H1 (cell line): Measurements from ENCODE around the gene CCDC91.

Source experiments
- CREB1 ChIP-seq: IDR thresholded peaks from 2 replicates; pipeline ENCODE4 v1.6.1; 2012; ENCODE audit warnings: inconsistent platforms
- EGR1 ChIP-seq: IDR thresholded peaks from 2 replicates; pipeline ENCODE4 v1.6.1; 2011; ENCODE audit warnings: low read depth, low read length, borderline replicate concordance
- EP300 ChIP-seq, 2 experiments: IDR thresholded peaks; 1 replicate in 1 of 2; 2 replicates in 1 of 2; pipeline ENCODE4 v1.6.1; 2011 to 2012; ENCODE audit warnings: low read depth in 2 of 2, low read length in 2 of 2, mild to moderate bottlenecking in 2 of 2, borderline replicate concordance in 1 of 2, inconsistent platforms in 1 of 2, moderate library complexity in 1 of 2
- EZH2 ChIP-seq: fragments of 200-600 bp; sonication (generic); IDR thresholded peaks from 2 replicates; pipeline ENCODE4 v1.7.1; 2012; ENCODE audit warnings: low read depth, mild to moderate bottlenecking, moderate library complexity, low read length, inconsistent platforms; ENCODE audit not compliant: severe bottlenecking
- GABPA ChIP-seq: IDR thresholded peaks from 2 replicates; pipeline ENCODE4 v1.6.1; 2011; ENCODE audit warnings: mild to moderate bottlenecking, low read length, moderate library complexity, borderline replicate concordance; ENCODE audit not compliant: insufficient read depth
- HDAC6 ChIP-seq: IDR thresholded peaks from one replicate; pipeline ENCODE4 v1.7.1; 2012; ENCODE audit warnings: low read depth, mild to moderate bottlenecking, inconsistent platforms, low read length, moderate library complexity
- JUN ChIP-seq: IDR thresholded peaks from 2 replicates; pipeline ENCODE4 v1.6.1; 2011; ENCODE audit warnings: low read depth, mild to moderate bottlenecking, improper control_type of control experiment, low read length
- POLR2A ChIP-seq, 2 experiments: IDR thresholded peaks; 1 replicate in 1 of 2; 2 replicates in 1 of 2; pipeline ENCODE4 v1.6.1; 2011; ENCODE audit warnings: low read depth in 2 of 2, low read length in 2 of 2, mild to moderate bottlenecking in 2 of 2; ENCODE audit errors: control extremely low read depth in 1 of 2
- RAD21 ChIP-seq, 2 experiments: IDR thresholded peaks in 1 of 2; conservative IDR thresholded peaks in 1 of 2; 2 replicates each; pipeline ENCODE4 v1.6.1; 2011; ENCODE audit warnings: low read depth in 2 of 2, low read length in 2 of 2, improper control_type of control experiment in 1 of 2, inconsistent platforms in 1 of 2, mild to moderate bottlenecking in 1 of 2, moderate library complexity in 1 of 2
- TF ChIP-seq, protein P1 (sequence below), 3 experiments: IDR thresholded peaks; 1 replicate in 2 of 3; 2 replicates in 1 of 3; pipeline versions ENCODE4 v1.5.1 to v1.6.1; 2011; ENCODE audit warnings: low read length in 3 of 3, mild to moderate bottlenecking in 3 of 3, inconsistent platforms in 2 of 3, low read depth in 1 of 3, moderate library complexity in 1 of 3; ENCODE audit not compliant: insufficient read depth in 1 of 3; ENCODE audit errors: control extremely low read depth in 1 of 3
- TF ChIP-seq, protein P2 (sequence below): IDR thresholded peaks from 2 replicates; pipeline ENCODE4 v1.6.1; 2012; ENCODE audit warnings: inconsistent platforms

DNA sequence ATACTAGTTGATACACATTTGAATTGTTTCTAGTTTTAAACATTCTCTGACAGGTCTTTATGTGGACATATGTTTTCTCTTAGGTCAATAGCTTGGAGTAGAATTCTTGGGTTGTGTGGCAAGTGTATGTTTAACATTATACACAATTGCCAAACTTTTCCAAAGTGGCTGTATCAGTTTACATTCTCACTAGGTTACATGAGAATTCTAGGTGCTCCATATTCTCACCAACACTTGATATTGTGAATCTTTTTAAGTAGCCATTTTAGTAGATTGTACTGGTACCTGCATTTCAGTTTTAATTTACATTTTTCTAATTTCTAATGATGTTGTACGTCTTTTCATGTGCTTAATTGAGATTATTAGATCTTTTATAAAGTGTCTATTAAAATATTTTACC lies 28.6 kb downstream of the CCDC91 start:
- TF ChIP-seq, protein P1, sequence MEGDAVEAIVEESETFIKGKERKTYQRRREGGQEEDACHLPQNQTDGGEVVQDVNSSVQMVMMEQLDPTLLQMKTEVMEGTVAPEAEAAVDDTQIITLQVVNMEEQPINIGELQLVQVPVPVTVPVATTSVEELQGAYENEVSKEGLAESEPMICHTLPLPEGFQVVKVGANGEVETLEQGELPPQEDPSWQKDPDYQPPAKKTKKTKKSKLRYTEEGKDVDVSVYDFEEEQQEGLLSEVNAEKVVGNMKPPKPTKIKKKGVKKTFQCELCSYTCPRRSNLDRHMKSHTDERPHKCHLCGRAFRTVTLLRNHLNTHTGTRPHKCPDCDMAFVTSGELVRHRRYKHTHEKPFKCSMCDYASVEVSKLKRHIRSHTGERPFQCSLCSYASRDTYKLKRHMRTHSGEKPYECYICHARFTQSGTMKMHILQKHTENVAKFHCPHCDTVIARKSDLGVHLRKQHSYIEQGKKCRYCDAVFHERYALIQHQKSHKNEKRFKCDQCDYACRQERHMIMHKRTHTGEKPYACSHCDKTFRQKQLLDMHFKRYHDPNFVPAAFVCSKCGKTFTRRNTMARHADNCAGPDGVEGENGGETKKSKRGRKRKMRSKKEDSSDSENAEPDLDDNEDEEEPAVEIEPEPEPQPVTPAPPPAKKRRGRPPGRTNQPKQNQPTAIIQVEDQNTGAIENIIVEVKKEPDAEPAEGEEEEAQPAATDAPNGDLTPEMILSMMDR (IDR thresholded peaks at IDR 0.05; ENCODE audit: control extremely low read depth in 1 of 3, insufficient read depth in 1 of 3, low read depth in 1 of 3, low read length in 3 of 3): no peak
- TF ChIP-seq EGR1 (no peak), CREB1 (no peak), RAD21 (IDR thresholded peaks at IDR 0.05 in 1 of 2, conservative IDR thresholded peaks at IDR 0.05 in 1 of 2; ENCODE audit: low read depth in 2 of 2, low read length in 2 of 2) (no peak), GABPA (no peak), EZH2 (no peak), HDAC6 (no peak), EP300 (IDR thresholded peaks at IDR 0.05; ENCODE audit: borderline replicate concordance in 1 of 2, low read depth in 2 of 2, low read length in 2 of 2) (no peak), JUN (no peak), POLR2A (IDR thresholded peaks at IDR 0.05; ENCODE audit: control extremely low read depth in 1 of 2, low read depth in 2 of 2, low read length in 2 of 2) (no peak)
- TF ChIP-seq, protein P2, sequence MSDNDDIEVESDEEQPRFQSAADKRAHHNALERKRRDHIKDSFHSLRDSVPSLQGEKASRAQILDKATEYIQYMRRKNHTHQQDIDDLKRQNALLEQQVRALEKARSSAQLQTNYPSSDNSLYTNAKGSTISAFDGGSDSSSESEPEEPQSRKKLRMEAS: no peak
